Measurements from ENCODE around the gene OGFOD3. TPM values are rescaled to one million over a fixed set of nuclear protein-coding genes. Genes with fewer than 3 reads are reported as not detected.
A peak's percentile ranks its signal among the peaks of the same experiment; 100 is the strongest.

The OGFOD3 gene
- total and polyA plus RNA-seq, 9 of the 15 experiments (the other 6 are each of a cell fraction or from before 2014, with no cell fraction given) = 0.69 to 44.7 (median 18.9) TPM

- TF ChIP-seq THRB (CRISPR knock-in tag; conservative IDR thresholded peaks at IDR 0.05) (no peak), ZFP1 (CRISPR knock-in tag; IDR thresholded peaks at IDR 0.05) (no peak)
Observed at GRCh38 chr17:82444941-82445521, 26.6 kb upstream of the OGFOD3 start (continued).

GRCh38 chr17:82444284-82444893 lies 26.0 kb upstream of the OGFOD3 start:
- Histone ChIP-seq H3K4me2 (ENCODE audit: insufficient read depth, low read length) (no peak overlapping the region), H3K36me3 (ENCODE audit: control insufficient read depth, insufficient read depth, low read length) (peaks cover 33% of the 10 kb centered on the region; the same call in 2 of the 3 replicates), H2AFZ (ENCODE audit: low read depth, low read length) (no peak overlapping the region), H3K4me3 (no peak overlapping the region), H3K9ac (ENCODE audit: insufficient read depth in 1 of 2, low read depth in 2 of 2, low read length in 2 of 2) (no peak overlapping the region; a peak in 1 of 4 replicates), H3K4me1 (replicated peaks in 1 of 2; ENCODE audit: control insufficient read depth in 2 of 2, insufficient read depth in 2 of 2, low read length in 2 of 2) (peaks cover under 1 to 63% of the 10 kb centered on the region in 2 experiments; a peak in 3 of 5 replicates), H3K27me3 (ENCODE audit: control insufficient read depth in 2 of 2, insufficient read depth in 2 of 2, low read length in 2 of 2) (no peaks in the 10 kb centered on the region), H3K79me2 (ENCODE audit: control insufficient read depth, insufficient read depth, low read length) (peaks cover 8% of the 10 kb centered on the region), H3K27ac (ENCODE audit: extremely low read depth, low read depth, low read length) (no peak overlapping the region), H3K9me1 (ENCODE audit: control insufficient read depth, insufficient read depth, low read length) (no peaks in the 10 kb centered on the region), H3K9me3 (replicated peaks; ENCODE audit: control insufficient read depth, insufficient read depth, low read depth, low read length) (no peaks in the 10 kb centered on the region), H4K20me1 (replicated peaks; ENCODE audit: control insufficient read depth, insufficient read depth, low read length) (no peaks in the 10 kb centered on the region)
- ChIA-PET POLR2A (no interaction called here), CTCF (ENCODE audit: low intra/inter-chr PET ratio) (no interaction called here)
- BruUV-seq (replicated peaks) = no TSS peak
- in situ Hi-C loops (cut with MboI) = no loop called here
- WGBS (ENCODE audit: insufficient coverage, low coverage, missing lambda C conversion rate) = 92% methylated on average over 28 of the region's 35 CpGs
- DNase-seq (ENCODE audit: extremely low read depth in 1 of 4, low spot score in 3 of 4) (no peak), FAIRE-seq (no peak), ATAC-seq (no peak)
- TF ChIP-seq AFF4 (CRISPR knock-in tag; IDR thresholded peaks at IDR 0.05) (no peak), RBM22 (IDR thresholded peaks at IDR 0.05; ENCODE audit: low read depth, low read length, poor library complexity, severe bottlenecking) (peak; percentile 20), POLR2G (IDR thresholded peaks at IDR 0.05; ENCODE audit: low read depth, low read length) (peak; percentile 42; the same call in 1 of the 2 replicates)
- intact Hi-C loops (cut with micrococcal nuclease) = no loop called here
